ENCODE measurements around the gene KRTAP13-3. TPM values are rescaled to one million over a fixed set of nuclear protein-coding genes. Genes with fewer than 3 reads are reported as not detected.

The KRTAP13-3 gene
- total RNA-seq, 1 experiment from 2014 or later = not detected

DNA sequence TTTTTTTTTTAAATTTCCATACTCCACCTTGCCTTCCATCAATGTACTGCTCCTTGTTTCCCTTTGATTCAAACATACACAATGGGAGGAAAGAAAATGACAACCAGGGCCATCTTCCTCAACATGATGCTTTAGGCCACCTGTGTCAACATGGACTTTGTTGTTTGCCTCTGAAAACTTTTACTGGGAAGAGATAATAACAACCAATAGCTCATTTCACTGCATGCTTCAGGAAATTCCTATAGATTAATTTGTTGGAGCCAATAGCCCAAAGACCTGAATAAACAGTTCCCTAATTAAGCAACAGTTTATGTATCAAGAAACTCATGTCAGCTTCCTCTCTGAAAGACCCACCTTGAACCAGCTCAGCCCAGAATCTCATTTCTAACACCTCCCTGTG lies 17.5 kb upstream of the KRTAP13-3 start:
- H3K4me1 ChIP-seq (ENCODE audit: insufficient read depth, low read length) = peaks cover 3% of the 10 kb centered on the region; the same call in 1 of the 2 replicates
- H3T11ph ChIP-seq (ENCODE audit: low read length) = no peak overlapping the region
- TF ChIP-seq, protein P1, sequence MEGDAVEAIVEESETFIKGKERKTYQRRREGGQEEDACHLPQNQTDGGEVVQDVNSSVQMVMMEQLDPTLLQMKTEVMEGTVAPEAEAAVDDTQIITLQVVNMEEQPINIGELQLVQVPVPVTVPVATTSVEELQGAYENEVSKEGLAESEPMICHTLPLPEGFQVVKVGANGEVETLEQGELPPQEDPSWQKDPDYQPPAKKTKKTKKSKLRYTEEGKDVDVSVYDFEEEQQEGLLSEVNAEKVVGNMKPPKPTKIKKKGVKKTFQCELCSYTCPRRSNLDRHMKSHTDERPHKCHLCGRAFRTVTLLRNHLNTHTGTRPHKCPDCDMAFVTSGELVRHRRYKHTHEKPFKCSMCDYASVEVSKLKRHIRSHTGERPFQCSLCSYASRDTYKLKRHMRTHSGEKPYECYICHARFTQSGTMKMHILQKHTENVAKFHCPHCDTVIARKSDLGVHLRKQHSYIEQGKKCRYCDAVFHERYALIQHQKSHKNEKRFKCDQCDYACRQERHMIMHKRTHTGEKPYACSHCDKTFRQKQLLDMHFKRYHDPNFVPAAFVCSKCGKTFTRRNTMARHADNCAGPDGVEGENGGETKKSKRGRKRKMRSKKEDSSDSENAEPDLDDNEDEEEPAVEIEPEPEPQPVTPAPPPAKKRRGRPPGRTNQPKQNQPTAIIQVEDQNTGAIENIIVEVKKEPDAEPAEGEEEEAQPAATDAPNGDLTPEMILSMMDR (conservative IDR thresholded peaks at IDR 0.05) = no peak
- no peaks in the 10 kb centered on the region for H3K79me2 ChIP-seq (ENCODE audit: insufficient read depth, low read length)
- H3K14ac ChIP-seq (ENCODE audit: insufficient read depth, low read length) = no peak overlapping the region
- no peaks in the 10 kb centered on the region for H3K9me3 ChIP-seq (ENCODE audit: control insufficient read depth, low read depth, low read length)
- no peak overlapping the region for H3K56ac ChIP-seq (ENCODE audit: insufficient read length, low read depth, low read length)
- no peaks in the 10 kb centered on the region for H3K23me2 ChIP-seq (ENCODE audit: insufficient read length, low read depth, low read length, poor library complexity, severe bottlenecking)
- H2BK20ac ChIP-seq (ENCODE audit: low read depth, low read length, poor library complexity, severe bottlenecking) = no peak overlapping the region
- no peak overlapping the region for H2AFZ ChIP-seq (ENCODE audit: low read length)
- Mint-ChIP-seq H3K4me3 (no peak overlapping the region), H3K36me3 (ENCODE audit: insufficient read depth in 1 of 3, low read depth in 3 of 3) (peaks cover 0 to 4% (median 0%) of the 10 kb centered on the region in 3 experiments; a peak in 1 of 7 replicates), H3K4me1 (peaks cover 17 to 26% of the 10 kb centered on the region in 2 experiments), H3K27me3 (ENCODE audit: low read depth) (no peaks in the 10 kb centered on the region), H3K27ac (peak overlapping the region in 1 of 3 experiments; percentile 24; a peak in 1 of 7 replicates), H3K9me3 (no peaks in the 10 kb centered on the region)
- H3K4me2 ChIP-seq (ENCODE audit: insufficient read depth, insufficient read length, low read length) = no peak overlapping the region
- H2AK5ac ChIP-seq (ENCODE audit: insufficient read length, low read length) = no peak overlapping the region
- no peak overlapping the region for H2BK120ac ChIP-seq (ENCODE audit: low read depth, low read length, poor library complexity, severe bottlenecking)
- no peak overlapping the region for H3K27ac ChIP-seq (ENCODE audit: insufficient read length, low read depth, low read length)
- H4K20me1 ChIP-seq (ENCODE audit: control insufficient read depth, insufficient read depth, insufficient read length) = no peaks in the 10 kb centered on the region
- H4K5ac ChIP-seq (ENCODE audit: insufficient read length, low read depth, low read length) = no peak overlapping the region
- no peaks in the 10 kb centered on the region for H3K27me3 ChIP-seq (ENCODE audit: insufficient read depth, low read length)
- H2BK5ac ChIP-seq (ENCODE audit: insufficient read length, low read length) = no peak overlapping the region
- no peak overlapping the region for H3K9ac ChIP-seq (ENCODE audit: extremely low read depth, insufficient read length, low read length)
- H3K18ac ChIP-seq (ENCODE audit: insufficient read length, low read depth, low read length) = no peak overlapping the region
- H4K91ac ChIP-seq (ENCODE audit: insufficient read length, low read depth, low read length) = no peak overlapping the region
- H4K8ac ChIP-seq (replicated peaks; ENCODE audit: insufficient read length, low read depth, low read length) = no peak overlapping the region
- no peaks in the 10 kb centered on the region for H3K79me1 ChIP-seq (ENCODE audit: insufficient read depth, low read depth, low read length, poor library complexity, severe bottlenecking)
- H3K23ac ChIP-seq (ENCODE audit: insufficient read length, low read depth, low read length) = no peak overlapping the region
- no peak overlapping the region for H2BK12ac ChIP-seq (ENCODE audit: insufficient read length, low read depth, low read length)
- H2BK15ac ChIP-seq (ENCODE audit: low read depth, low read length) = no peak overlapping the region
- H3K4ac ChIP-seq (ENCODE audit: low read depth, low read length) = no peak overlapping the region
- no peak for DNase-seq
